ENCODE data around the gene RASSF1. TPM values are rescaled to one million over a fixed set of nuclear protein-coding genes. Genes with fewer than 3 reads are reported as not detected.
A peak's percentile ranks its signal among the peaks of the same experiment; 100 is the strongest.

The RASSF1 gene
- 10 to 100 TPM; 48.2 to 65.4 TPM for total RNA-seq

GRCh38 chr3:50340448-50341329 is at the start of gene RASSF1:
TSS of gene RASSF1 (minus strand) at chr3:50340836. CDS start at chr3:50340805, 31 bp downstream.
- no peaks in the 10 kb centered on the region for H3K9me3 Mint-ChIP-seq
- H3K36me3 Mint-ChIP-seq, result peaks cover 7% of the 10 kb centered on the region
- H3K4me3 Mint-ChIP-seq, result peak within 1 kb of the TSS; percentile 97
- peaks cover 41 to 59% of the 10 kb centered on the region in 2 donors for H3K4me1 Mint-ChIP-seq (ENCODE audit: low read depth in 2 of 2)
- peak; percentile 58 to 64 for ATAC-seq
- DNase-seq (ENCODE audit: low spot score), result peak; percentile 90
- H3K27ac Mint-ChIP-seq, result peak within 1 kb of the TSS; percentile 97
- H3K27me3 Mint-ChIP-seq, result no peaks in the 10 kb centered on the region

- H3K27ac Mint-ChIP-seq, result no peak overlapping the region
- H3K4me1 Mint-ChIP-seq (ENCODE audit: low read depth in 2 of 2), result peaks cover 6 to 15% of the 10 kb centered on the region in 2 donors
- ATAC-seq (no peak), DNase-seq (ENCODE audit: low spot score) (no peak)
- no peaks in the 10 kb centered on the region for H3K9me3 Mint-ChIP-seq
- H3K27me3 Mint-ChIP-seq, result no peaks in the 10 kb centered on the region
- no peaks in the 10 kb centered on the region for H3K36me3 Mint-ChIP-seq
- H3K4me3 Mint-ChIP-seq, result no peak overlapping the region
These were observed 48.8 kb upstream of the RASSF1 start for GRCh38 chr3:50389414-50389767.

GRCh38 chr3:50388720-50389413 is 48.2 kb upstream of the RASSF1 start:
- no peak overlapping the region for H3K27ac Mint-ChIP-seq
- DNase-seq (ENCODE audit: low spot score), result no peak
- no peaks in the 10 kb centered on the region for H3K9me3 Mint-ChIP-seq
- no peaks in the 10 kb centered on the region for H3K36me3 Mint-ChIP-seq
- ATAC-seq, result no peak
- no peak overlapping the region for H3K4me3 Mint-ChIP-seq
- H3K4me1 Mint-ChIP-seq (ENCODE audit: low read depth in 2 of 2), result peaks cover 6 to 15% of the 10 kb centered on the region in 2 donors
- H3K27me3 Mint-ChIP-seq, result no peaks in the 10 kb centered on the region

- Mint-ChIP-seq H3K27ac (no peak overlapping the region), H3K36me3 (no peaks in the 10 kb centered on the region), H3K4me1 (ENCODE audit: low read depth in 2 of 2) (peaks cover 6 to 15% of the 10 kb centered on the region in 2 donors), H3K4me3 (no peak overlapping the region), H3K27me3 (no peaks in the 10 kb centered on the region), H3K9me3 (no peaks in the 10 kb centered on the region)
- DNase-seq (ENCODE audit: low spot score) (no peak), ATAC-seq (no peak)
These were observed 47.5 kb upstream of the RASSF1 start for GRCh38 chr3:50388016-50388719.

GRCh38 chr3:50385754-50386153 is 45.1 kb upstream of the RASSF1 start:
- Mint-ChIP-seq H3K9me3 (no peaks in the 10 kb centered on the region), H3K4me1 (ENCODE audit: low read depth in 2 of 2) (no peaks in the 10 kb centered on the region), H3K36me3 (no peaks in the 10 kb centered on the region), H3K27ac (no peak overlapping the region), H3K27me3 (no peaks in the 10 kb centered on the region), H3K4me3 (no peak overlapping the region)
- ATAC-seq (no peak), DNase-seq (ENCODE audit: low spot score) (no peak)

GRCh38 chr3:50383750-50384149 is 43.1 kb upstream of the RASSF1 start:
- H3K36me3 Mint-ChIP-seq, result no peaks in the 10 kb centered on the region
- no peaks in the 10 kb centered on the region for H3K4me1 Mint-ChIP-seq (ENCODE audit: low read depth in 2 of 2)
- H3K27me3 Mint-ChIP-seq, result no peaks in the 10 kb centered on the region
- ATAC-seq, result no peak
- no peak overlapping the region for H3K27ac Mint-ChIP-seq
- H3K4me3 Mint-ChIP-seq, result no peak overlapping the region
- no peak for DNase-seq (ENCODE audit: low spot score)
- H3K9me3 Mint-ChIP-seq, result no peaks in the 10 kb centered on the region

GRCh38 chr3:50382722-50383121 is 42.1 kb upstream of the RASSF1 start:
- DNase-seq (ENCODE audit: low spot score) (no peak), ATAC-seq (no peak)
- Mint-ChIP-seq H3K27ac (no peak overlapping the region), H3K27me3 (no peaks in the 10 kb centered on the region), H3K4me3 (no peak overlapping the region), H3K36me3 (no peaks in the 10 kb centered on the region), H3K9me3 (no peaks in the 10 kb centered on the region), H3K4me1 (ENCODE audit: low read depth in 2 of 2) (no peaks in the 10 kb centered on the region)

GRCh38 chr3:50381383-50381782 is 40.7 kb upstream of the RASSF1 start:
- no peaks in the 10 kb centered on the region for H3K9me3 Mint-ChIP-seq
- H3K36me3 Mint-ChIP-seq, result no peaks in the 10 kb centered on the region
- no peak overlapping the region for H3K4me3 Mint-ChIP-seq
- H3K27me3 Mint-ChIP-seq, result no peaks in the 10 kb centered on the region
- DNase-seq (ENCODE audit: low spot score), result no peak
- no peak for ATAC-seq
- H3K27ac Mint-ChIP-seq, result no peak overlapping the region
- no peaks in the 10 kb centered on the region for H3K4me1 Mint-ChIP-seq (ENCODE audit: low read depth in 2 of 2)

GRCh38 chr3:50380405-50381085 is 39.9 kb upstream of the RASSF1 start:
- Mint-ChIP-seq H3K9me3 (no peaks in the 10 kb centered on the region), H3K27me3 (no peaks in the 10 kb centered on the region), H3K4me3 (no peak overlapping the region), H3K27ac (no peak overlapping the region), H3K36me3 (no peaks in the 10 kb centered on the region), H3K4me1 (ENCODE audit: low read depth in 2 of 2) (no peaks in the 10 kb centered on the region)
- DNase-seq (ENCODE audit: low spot score), result no peak
- no peak for ATAC-seq

GRCh38 chr3:50378757-50379156 is 38.1 kb upstream of the RASSF1 start:
- Mint-ChIP-seq H3K4me3 (no peak overlapping the region), H3K4me1 (ENCODE audit: low read depth in 2 of 2) (peaks cover 0 to under 1% of the 10 kb centered on the region in 2 donors), H3K27me3 (no peaks in the 10 kb centered on the region), H3K9me3 (no peaks in the 10 kb centered on the region), H3K27ac (no peak overlapping the region), H3K36me3 (no peaks in the 10 kb centered on the region)
- DNase-seq (ENCODE audit: low spot score) (no peak), ATAC-seq (no peak)

GRCh38 chr3:50378024-50378423 is 37.4 kb upstream of the RASSF1 start:
- peaks cover 0 to 5% of the 10 kb centered on the region in 2 donors for H3K4me1 Mint-ChIP-seq (ENCODE audit: low read depth in 2 of 2)
- no peak for DNase-seq (ENCODE audit: low spot score)
- no peak for ATAC-seq
- H3K9me3 Mint-ChIP-seq, result no peaks in the 10 kb centered on the region
- no peak overlapping the region for H3K4me3 Mint-ChIP-seq
- H3K27me3 Mint-ChIP-seq, result no peaks in the 10 kb centered on the region
- no peak overlapping the region for H3K27ac Mint-ChIP-seq
- no peaks in the 10 kb centered on the region for H3K36me3 Mint-ChIP-seq

GRCh38 chr3:50375258-50375931 is 34.8 kb upstream of the RASSF1 start:
- ATAC-seq, result no peak
- Mint-ChIP-seq H3K36me3 (no peaks in the 10 kb centered on the region), H3K9me3 (no peaks in the 10 kb centered on the region), H3K4me3 (no peak overlapping the region), H3K4me1 (ENCODE audit: low read depth in 2 of 2) (peaks cover 0 to 10% of the 10 kb centered on the region in 2 donors), H3K27me3 (peaks cover 0 to 2% of the 10 kb centered on the region in 2 donors), H3K27ac (no peak overlapping the region)
- DNase-seq (ENCODE audit: low spot score), result no peak
